ENCODE data around the gene PANK1. TPM values are rescaled to one million over a fixed set of nuclear protein-coding genes. Genes with fewer than 3 reads are reported as not detected.
A peak's percentile ranks its signal among the peaks of the same experiment; 100 is the strongest.

PANK1 gene
- total and polyA plus RNA-seq, 8 donors = 9.4 to 21.1 (median 17.5) TPM

- Histone ChIP-seq H3K9me3 (no peaks in the 10 kb centered on the region), H3K4me3 (no peak overlapping the region), H3K36me3 (no peaks in the 10 kb centered on the region), H3K27ac (no peak overlapping the region), H3K4me1 (no peaks in the 10 kb centered on the region), H3K27me3 (no peaks in the 10 kb centered on the region)
- ATAC-seq = no peak
- no peak for DNase-seq
- intact Hi-C loops (cut with DNase I) = no loop called here
- TF ChIP-seq CTCF (IDR thresholded peaks at IDR 0.05) = no peak
Observed at GRCh38 chr10:89556600-89556999, 88.4 kb downstream of the PANK1 start.

GRCh38 chr10:89555688-89556445 lies 89.2 kb downstream of the PANK1 start:
- H3K36me3 ChIP-seq = no peaks in the 10 kb centered on the region
- H3K27me3 ChIP-seq = no peaks in the 10 kb centered on the region
- DNase-seq = no peak
- no peak for TF ChIP-seq CTCF (IDR thresholded peaks at IDR 0.05)
- H3K9me3 ChIP-seq = no peaks in the 10 kb centered on the region
- H3K27ac ChIP-seq = no peak overlapping the region
- H3K4me3 ChIP-seq = no peak overlapping the region
- H3K4me1 ChIP-seq = no peaks in the 10 kb centered on the region
- intact Hi-C loops (cut with DNase I) = no loop called here
- peak; percentile 23 for ATAC-seq

DNA sequence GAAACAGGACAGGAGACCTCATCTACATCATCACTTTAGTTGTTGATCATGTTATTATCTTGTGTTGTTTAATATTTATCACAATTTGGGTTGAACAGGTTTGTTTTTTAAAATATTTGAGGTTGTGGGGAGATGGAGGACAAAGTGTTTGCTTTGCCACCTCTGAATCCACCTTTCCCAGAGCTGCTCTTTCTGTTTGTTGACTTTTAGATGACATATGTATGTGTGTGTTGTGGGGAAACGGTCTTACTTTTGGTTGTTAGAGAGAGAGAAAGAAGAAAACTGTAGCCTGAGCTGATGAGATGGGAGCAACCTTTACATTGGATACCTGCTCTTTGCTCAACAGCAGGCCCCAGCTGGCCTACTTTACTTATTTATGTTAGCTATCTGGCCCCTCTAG lies 90.6 kb downstream of the PANK1 start:
- ATAC-seq = no peak
- Histone ChIP-seq H3K27ac (no peak overlapping the region), H3K4me1 (no peaks in the 10 kb centered on the region), H3K4me3 (no peak overlapping the region), H3K9me3 (no peaks in the 10 kb centered on the region), H3K27me3 (no peaks in the 10 kb centered on the region), H3K36me3 (no peaks in the 10 kb centered on the region)
- no peak for TF ChIP-seq CTCF (IDR thresholded peaks at IDR 0.05)
- no peak for DNase-seq
- intact Hi-C loops (cut with DNase I) = no loop called here

DNA sequence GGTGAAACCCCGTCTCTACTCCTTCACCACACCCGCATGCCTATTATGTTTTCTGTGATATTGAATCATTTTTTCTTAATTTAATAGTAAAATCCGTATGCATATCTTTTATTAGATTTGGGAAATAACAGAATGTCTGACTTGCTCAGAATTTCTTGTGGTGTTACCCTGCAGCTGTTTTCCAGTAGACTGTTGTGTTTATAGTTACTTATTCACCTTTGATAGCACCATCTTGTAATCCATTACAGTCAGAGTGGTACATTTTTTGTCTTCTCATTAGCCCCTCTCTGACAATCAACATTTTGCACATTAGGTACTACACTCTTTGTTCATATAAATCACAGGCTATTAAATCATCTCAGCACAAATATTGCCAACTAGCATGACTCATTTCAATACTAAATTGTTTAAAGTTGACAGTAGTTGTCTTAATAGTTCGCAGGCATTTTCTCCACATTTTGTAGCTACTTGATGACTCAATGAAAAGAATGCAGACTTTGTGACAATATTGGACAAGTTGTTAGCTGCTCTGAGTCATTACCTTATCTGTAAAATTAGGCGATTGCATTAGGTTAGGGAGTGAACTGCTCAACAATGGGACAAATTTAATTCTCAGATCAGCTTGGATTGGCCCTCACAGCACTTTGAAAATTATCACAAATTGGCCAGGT lies 91.8 kb downstream of the PANK1 start:
- no peak for TF ChIP-seq CTCF (IDR thresholded peaks at IDR 0.05)
- peak overlapping the region in 1 of 2 donors; percentile 59 for H3K27ac ChIP-seq
- peak; percentile 81 for ATAC-seq
- peaks cover 0 to 7% of the 10 kb centered on the region in 2 donors for H3K4me1 ChIP-seq
- intact Hi-C loops (cut with DNase I) = no loop called here
- no peak for DNase-seq
- H3K27me3 ChIP-seq = no peaks in the 10 kb centered on the region
- no peaks in the 10 kb centered on the region for H3K36me3 ChIP-seq
- H3K4me3 ChIP-seq = no peak overlapping the region
- no peaks in the 10 kb centered on the region for H3K9me3 ChIP-seq

DNA sequence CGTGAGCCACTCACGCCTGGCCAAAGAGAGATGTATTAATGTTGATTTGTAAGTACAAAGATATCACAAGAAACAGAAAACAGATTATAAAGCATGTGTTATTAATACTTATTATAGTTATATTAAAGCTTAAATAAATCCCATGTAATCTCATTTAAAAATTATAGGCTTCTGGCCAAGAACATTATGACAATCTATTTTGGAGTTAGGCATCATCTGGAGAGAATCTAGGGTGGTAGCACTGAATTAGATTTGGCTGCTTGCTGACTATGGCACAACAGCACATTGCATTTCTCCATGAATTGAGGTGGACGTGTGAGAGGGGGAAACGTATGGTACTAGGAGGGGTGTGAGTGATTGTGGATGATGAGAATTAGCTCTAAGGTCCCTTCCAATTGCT lies 92.8 kb downstream of the PANK1 start:
- ATAC-seq (no peak), DNase-seq (no peak)
- Histone ChIP-seq H3K9me3 (no peaks in the 10 kb centered on the region), H3K36me3 (no peaks in the 10 kb centered on the region), H3K4me3 (no peak overlapping the region), H3K27me3 (no peaks in the 10 kb centered on the region), H3K4me1 (peaks cover 0 to 7% of the 10 kb centered on the region in 2 donors), H3K27ac (no peak overlapping the region)
- intact Hi-C loops (cut with DNase I) = no loop called here
- TF ChIP-seq CTCF (IDR thresholded peaks at IDR 0.05) = no peak
